HUDEP-2 (cell line): Measurements from ENCODE around the gene CLINT1.
A peak's percentile ranks its signal among the peaks of the same experiment; 100 is the strongest.
"Not testable (repeated sequence)": the region's sequence is repeated elsewhere in the genome, so short reads cannot be mapped to it uniquely, and the experiment has no call there.

ENCODE experiments used
- DNase-seq, 76 experiments: peaks; one replicate each; lab custom pipeline; 2025; ENCODE audit not compliant: unreplicated experiment in 76 of 76; lab: John Stamatoyannopoulos, UW

CLINT1 gene

GRCh38 chr5:157858527-157859226, at the start of gene CLINT1:
CLINT1 (minus strand) TSS chr5:157859145; CDS start chr5:157858970, 175 bp downstream.
- peak in 73 of 76 experiments; percentile 4 to 86 (median 71) for DNase-seq

- DNase-seq: no peak
Measured at GRCh38 chr5:157908459-157908858, 49.5 kb upstream of the CLINT1 start.

GRCh38 chr5:157907479-157907878, 48.5 kb upstream of the CLINT1 start:
- DNase-seq: no peak

- DNase-seq: no peak
Measured at GRCh38 chr5:157903117-157903450, 44.1 kb upstream of the CLINT1 start.

- DNase-seq: no peak
Measured at GRCh38 chr5:157902449-157903116, 43.6 kb upstream of the CLINT1 start.

- no peak for DNase-seq
Measured at GRCh38 chr5:157900644-157901043, 41.7 kb upstream of the CLINT1 start.

- DNase-seq: no peak
Measured at GRCh38 chr5:157893611-157894010, 34.7 kb upstream of the CLINT1 start.

- DNase-seq: no peak
Measured at GRCh38 chr5:157892974-157893373, 34.0 kb upstream of the CLINT1 start.

- DNase-seq: no peak
Measured at GRCh38 chr5:157890836-157891597, 32.1 kb upstream of the CLINT1 start.

- no peak for DNase-seq
Measured at GRCh38 chr5:157888814-157889532, 30.0 kb upstream of the CLINT1 start.

GRCh38 chr5:157886796-157887380, 27.9 kb upstream of the CLINT1 start:
- no peak for DNase-seq

- DNase-seq: not testable (repeated sequence)
Measured at GRCh38 chr5:157885051-157885450, 26.1 kb upstream of the CLINT1 start.

GRCh38 chr5:157881498-157881897, 22.6 kb upstream of the CLINT1 start:
- not testable (repeated sequence) for DNase-seq

GRCh38 chr5:157877821-157878220, 18.9 kb upstream of the CLINT1 start:
- DNase-seq: no peak

GRCh38 chr5:157874861-157875260, 15.9 kb upstream of the CLINT1 start:
- no peak for DNase-seq

- no peak for DNase-seq
Measured at GRCh38 chr5:157870837-157871834, 12.2 kb upstream of the CLINT1 start.

GRCh38 chr5:157867751-157868387, 8.9 kb upstream of the CLINT1 start:
- DNase-seq: peak in 24 of 76 experiments; percentile 1 to 35 (median 10)

- no peak for DNase-seq
Measured at GRCh38 chr5:157866536-157866935, 7.6 kb upstream of the CLINT1 start.

- no peak for DNase-seq
Measured at GRCh38 chr5:157865781-157866180, 6.8 kb upstream of the CLINT1 start.
